Glomerular endothelial cell (primary cell): ENCODE results near the gene PRRT4. TPM values are rescaled to one million over a fixed set of nuclear protein-coding genes. Genes with fewer than 3 reads are reported as not detected.

ENCODE experiments used
- DNase-seq: peaks from one replicate; pipeline ENCODE4 v3.0.0-alpha.2; 2011; ENCODE audit warnings: low read depth, low spot score; ENCODE audit errors: extremely low read depth
- total RNA-seq: library from RNA; depleted of rRNA; stranded (reverse); fragments of >200 nt; gene quantifications from 2 replicates; pipeline ENCODE4 v1.2.3, GENCODE V29; 2015

PRRT4 gene
- total RNA-seq, 1 donor from 2014 or later: 0.35 TPM

GRCh38 chr7:128378637-128379036, 17.1 kb upstream of the PRRT4 start:
- DNase-seq: no peak

- DNase-seq: no peak
These were observed 14.6 kb upstream of the PRRT4 start for GRCh38 chr7:128376077-128376476.

- DNase-seq: no peak
These were observed 12.6 kb upstream of the PRRT4 start for GRCh38 chr7:128374041-128374440.

GRCh38 chr7:128373606-128374005, 12.1 kb upstream of the PRRT4 start:
- DNase-seq: no peak

- DNase-seq: no peak
These were observed 9.0 kb upstream of the PRRT4 start for GRCh38 chr7:128370491-128370890.

GRCh38 chr7:128366986-128367385, 5.5 kb upstream of the PRRT4 start:
- DNase-seq: no peak

- no peak for DNase-seq
These were observed 4.8 kb upstream of the PRRT4 start for GRCh38 chr7:128366300-128366699.

- no peak for DNase-seq
These were observed 3.9 kb upstream of the PRRT4 start for GRCh38 chr7:128365432-128365831.

- no peak for DNase-seq
These were observed 2.8 kb upstream of the PRRT4 start for GRCh38 chr7:128364166-128364870.

- DNase-seq: no peak
These were observed 1.8 kb upstream of the PRRT4 start for GRCh38 chr7:128363261-128363721.

GRCh38 chr7:128362670-128363069, 1.2 kb upstream of the PRRT4 start:
- DNase-seq: no peak

GRCh38 chr7:128360359-128360678, 1.2 kb downstream of the PRRT4 start:
- DNase-seq: no peak

GRCh38 chr7:128359939-128360338, 1.6 kb downstream of the PRRT4 start:
- no peak for DNase-seq

- no peak for DNase-seq
These were observed 2.2 kb downstream of the PRRT4 start for GRCh38 chr7:128359336-128359735.

- DNase-seq: no peak
These were observed 3.3 kb downstream of the PRRT4 start for GRCh38 chr7:128358233-128358632.

GRCh38 chr7:128357217-128357613, 4.3 kb downstream of the PRRT4 start:
- DNase-seq: no peak

- DNase-seq: no peak
These were observed 4.8 kb downstream of the PRRT4 start for GRCh38 chr7:128356546-128357216.

- no peak for DNase-seq
These were observed 7.9 kb downstream of the PRRT4 start for GRCh38 chr7:128353610-128354009.

- DNase-seq: no peak
These were observed 8.3 kb downstream of the PRRT4 start for GRCh38 chr7:128353189-128353588.

GRCh38 chr7:128352636-128353035, 8.9 kb downstream of the PRRT4 start:
- no peak for DNase-seq

- no peak for DNase-seq
These were observed 9.3 kb downstream of the PRRT4 start for GRCh38 chr7:128352153-128352537.

GRCh38 chr7:128351296-128352152, 10.0 kb downstream of the PRRT4 start:
- DNase-seq: no peak
